GM23338 (cell line): ENCODE data around the gene LIPA. TPM values are rescaled to one million over a fixed set of nuclear protein-coding genes. Genes with fewer than 3 reads are reported as not detected.
"Not testable (repeated sequence)": the region's sequence is repeated elsewhere in the genome, so short reads cannot be mapped to it uniquely, and the experiment has no call there.

ENCODE experiments used
- ATAC-seq: fragments of 200-7000 bp; cut with Tn5 transposase; 3 replicates; pipeline ENCODE4 v1.9.1; 2020
- DNase-seq: peaks from one replicate; pipeline ENCODE4 v3.0.0-alpha.2; 2015; ENCODE audit warnings: low spot score
- H2AFZ ChIP-seq: fragments of 200-600 bp; sonication (generic); 2 replicates; pipeline ENCODE4 v1.8.0; 2016; ENCODE audit warnings: antibody characterized with exemption, mild to moderate bottlenecking, moderate library complexity
- H3F3A ChIP-seq: fragments of 200-600 bp; sonication (generic); replicated peaks from 2 replicates; pipeline ENCODE4 v1.8.0; 2017; ENCODE audit warnings: antibody characterized with exemption, mixed run types, low read depth
- H3K27ac ChIP-seq: fragments of 200-600 bp; sonication (generic); 2 replicates; pipeline ENCODE4 v1.6.1; 2016; ENCODE audit warnings: low read depth
- H3K27me3 ChIP-seq: fragments of 200-600 bp; sonication (generic); 2 replicates; pipeline ENCODE4 v1.8.0; 2016; ENCODE audit warnings: mild to moderate bottlenecking, mixed run types, moderate library complexity; ENCODE audit not compliant: insufficient read depth
- H3K36me3 ChIP-seq: fragments of 200-600 bp; sonication (generic); 2 replicates; pipeline ENCODE4 v1.8.0; 2016; ENCODE audit warnings: mild to moderate bottlenecking; ENCODE audit not compliant: insufficient read depth
- H3K4me1 ChIP-seq: fragments of 200-600 bp; sonication (generic); 2 replicates; pipeline ENCODE4 v1.8.0; 2016; ENCODE audit warnings: mild to moderate bottlenecking, moderate library complexity; ENCODE audit not compliant: insufficient read depth
- H3K4me2 ChIP-seq: fragments of 200-600 bp; sonication (generic); 2 replicates; pipeline ENCODE4 v1.7.1; 2017; ENCODE audit warnings: mixed run types
- H3K4me3 ChIP-seq: fragments of 200-600 bp; sonication (generic); 2 replicates; pipeline ENCODE4 v1.6.1; 2016; ENCODE audit warnings: mixed run types
- H3K79me2 ChIP-seq: fragments of 200-600 bp; sonication (generic); replicated peaks from 2 replicates; pipeline ENCODE4 v1.8.0; 2017; ENCODE audit warnings: mild to moderate bottlenecking; ENCODE audit not compliant: insufficient read depth
- H3K9me2 ChIP-seq: fragments of 200-600 bp; sonication (generic); 2 replicates; pipeline ENCODE4 v1.8.0; 2017; ENCODE audit not compliant: insufficient read depth
- H4K20me1 ChIP-seq: fragments of 200-600 bp; sonication (generic); replicated peaks from 2 replicates; pipeline ENCODE4 v1.8.0; 2017; ENCODE audit warnings: mild to moderate bottlenecking; ENCODE audit not compliant: insufficient read depth
- H3K27ac Mint-ChIP-seq: 2 replicates; pipeline ENCODE4 v1.8.0; 2020; ENCODE audit warnings: inconsistent platforms, mild to moderate bottlenecking, moderate library complexity, mixed read lengths
- H3K27me3 Mint-ChIP-seq: 3 replicates; pipeline ENCODE4 v1.8.0; 2022; ENCODE audit warnings: low read depth, mild to moderate bottlenecking, moderate library complexity, mixed read lengths, inconsistent platforms; ENCODE audit not compliant: insufficient read depth, poor library complexity
- H3K36me3 Mint-ChIP-seq: 3 replicates; pipeline ENCODE4 v1.8.0; 2021; ENCODE audit warnings: low read depth, mild to moderate bottlenecking, inconsistent platforms, moderate library complexity, mixed read lengths
- H3K4me1 Mint-ChIP-seq: 3 replicates; pipeline ENCODE4 v1.8.0; 2020; ENCODE audit warnings: mild to moderate bottlenecking, inconsistent platforms, mixed read lengths
- H3K4me3 Mint-ChIP-seq: 3 replicates; pipeline ENCODE4 v1.8.0; 2021; ENCODE audit warnings: moderate library complexity, mild to moderate bottlenecking, inconsistent platforms, mixed read lengths
- H3K9me3 Mint-ChIP-seq: 3 replicates; pipeline ENCODE4 v1.8.0; 2020; ENCODE audit warnings: moderate library complexity, mild to moderate bottlenecking, inconsistent platforms, mixed read lengths
- CREB1 ChIP-seq: fragments of 250-450 bp; sonication (Bioruptor Pico); IDR thresholded peaks from 2 replicates; pipeline ENCODE4 v1.5.0; 2020; ENCODE audit warnings: low read depth, mild to moderate bottlenecking, moderate library complexity
- CTCF ChIP-seq, 2 experiments: fragments of 200-600 bp in 1 of 2; sonication (generic) in 1 of 2; conservative IDR thresholded peaks; 2 replicates each; pipeline versions ENCODE4 v1.5.1 to v1.6.1; 2016 to 2017; ENCODE audit warnings: antibody characterized with exemption in 2 of 2, low read depth in 2 of 2, mild to moderate bottlenecking in 2 of 2, moderate library complexity in 1 of 2
- EZH2 ChIP-seq: fragments of 200-600 bp; sonication (generic); IDR thresholded peaks from one replicate; pipeline ENCODE4 v1.8.0; 2017; ENCODE audit warnings: antibody characterized with exemption, mild to moderate bottlenecking, low read depth; ENCODE audit not compliant: unreplicated experiment
- EZH2phosphoT487 ChIP-seq: fragments of 200-600 bp; sonication (generic); IDR thresholded peaks from one replicate; pipeline ENCODE4 v1.8.1; 2018; ENCODE audit warnings: antibody characterized with exemption; ENCODE audit not compliant: unreplicated experiment
- JUNB ChIP-seq: IDR thresholded peaks from one replicate; pipeline ENCODE4 v1.6.1; 2016; ENCODE audit warnings: antibody characterized with exemption; ENCODE audit not compliant: unreplicated experiment
- POLR2AphosphoS5 ChIP-seq: IDR thresholded peaks from 2 replicates; pipeline ENCODE4 v1.6.1; 2016; ENCODE audit warnings: antibody characterized with exemption, low read depth
- ZNF114 ChIP-seq: fragments of 250-450 bp; sonication (Bioruptor Pico); IDR thresholded peaks from 2 replicates; pipeline ENCODE4 v1.5.0; 2020; ENCODE audit warnings: mild to moderate bottlenecking, moderate library complexity
- polyA plus RNA-seq: library from polyadenylated mRNA; unstranded; fragments of >200 nt; fragmentation: Nextera tagmentation; extraction: Ambion mirVana; gene quantifications from 2 replicates; pipeline ENCODE4 v1.2.1, GENCODE V29; 2016
- total RNA-seq: library from RNA; depleted of rRNA; stranded (reverse); fragments of >200 nt; shearing (Covaris generic); gene quantifications from 2 replicates; pipeline ENCODE4 v1.2.3, GENCODE V29; 2014
- TF ChIP-seq, protein P1 (sequence below): IDR thresholded peaks from one replicate; pipeline ENCODE4 v1.6.1; 2018; ENCODE audit warnings: antibody characterized with exemption; ENCODE audit not compliant: unreplicated experiment

Gene LIPA
- total and polyA plus RNA-seq, 2 experiments from 2014 or later, result 37.8 to 86.3 TPM

- not testable (repeated sequence) for ATAC-seq, H3K79me2 ChIP-seq, H3K27me3 Mint-ChIP-seq, DNase-seq, H3K4me3 ChIP-seq, H3K4me2 ChIP-seq, H3K27me3 ChIP-seq, H3K9me2 ChIP-seq, H4K20me1 ChIP-seq, H3K27ac ChIP-seq, H3K4me3 Mint-ChIP-seq, H3F3A ChIP-seq, H3K36me3 ChIP-seq, H3K27ac Mint-ChIP-seq
- H3K9me3 Mint-ChIP-seq, result peaks cover 18% of the 10 kb centered on the region
- H3K4me1 Mint-ChIP-seq, result peaks cover 22% of the 10 kb centered on the region
- H3K4me1 ChIP-seq, result peaks cover 11% of the 10 kb centered on the region; the same call in 1 of the 2 replicates
- peaks cover 18% of the 10 kb centered on the region for H3K36me3 Mint-ChIP-seq
- H2AFZ ChIP-seq, result peak overlapping the region; percentile 19
Observed at GRCh38 chr10:89285303-89285702, 33.7 kb upstream of the LIPA start.

GRCh38 chr10:89284711-89285110 lies 33.1 kb upstream of the LIPA start:
- Mint-ChIP-seq H3K9me3 (peaks cover 18% of the 10 kb centered on the region), H3K4me1 (peaks cover 23% of the 10 kb centered on the region), H3K36me3 (peaks cover 18% of the 10 kb centered on the region), H3K27ac (peak overlapping the region; percentile 34; the same call in 1 of the 2 replicates)
- H3K4me2 ChIP-seq, H4K20me1 ChIP-seq, H3K27me3 Mint-ChIP-seq, H3K79me2 ChIP-seq, H3F3A ChIP-seq, DNase-seq, H3K36me3 ChIP-seq, H3K4me3 Mint-ChIP-seq, H3K27me3 ChIP-seq, H3K9me2 ChIP-seq, ATAC-seq, H3K4me3 ChIP-seq, H3K27ac ChIP-seq: not testable (repeated sequence)
- H2AFZ ChIP-seq, result peak overlapping the region; percentile 19
- H3K4me1 ChIP-seq, result peaks cover 11% of the 10 kb centered on the region; the same call in 1 of the 2 replicates

GRCh38 chr10:89283936-89284475 lies 32.4 kb upstream of the LIPA start:
- H3K27me3 ChIP-seq, result no peaks in the 10 kb centered on the region
- H3K4me3 ChIP-seq, result no peak overlapping the region
- DNase-seq (peak; percentile 51), ATAC-seq (peak; percentile 92)
- H2AFZ ChIP-seq, result peak overlapping the region; percentile 87
- H3K9me3 Mint-ChIP-seq, result peaks cover 18% of the 10 kb centered on the region
- no peaks in the 10 kb centered on the region for H3K27me3 Mint-ChIP-seq
- peaks cover 11% of the 10 kb centered on the region; the same call in 1 of the 2 replicates for H3K4me1 ChIP-seq
- TF ChIP-seq EZH2, result no peak
- TF ChIP-seq EZH2phosphoT487, result no peak
- no peak for TF ChIP-seq CREB1 (CRISPR knock-in tag)
- no peak for TF ChIP-seq POLR2AphosphoS5
- no peak for TF ChIP-seq ZNF114 (CRISPR knock-in tag)
- TF ChIP-seq, protein P1, sequence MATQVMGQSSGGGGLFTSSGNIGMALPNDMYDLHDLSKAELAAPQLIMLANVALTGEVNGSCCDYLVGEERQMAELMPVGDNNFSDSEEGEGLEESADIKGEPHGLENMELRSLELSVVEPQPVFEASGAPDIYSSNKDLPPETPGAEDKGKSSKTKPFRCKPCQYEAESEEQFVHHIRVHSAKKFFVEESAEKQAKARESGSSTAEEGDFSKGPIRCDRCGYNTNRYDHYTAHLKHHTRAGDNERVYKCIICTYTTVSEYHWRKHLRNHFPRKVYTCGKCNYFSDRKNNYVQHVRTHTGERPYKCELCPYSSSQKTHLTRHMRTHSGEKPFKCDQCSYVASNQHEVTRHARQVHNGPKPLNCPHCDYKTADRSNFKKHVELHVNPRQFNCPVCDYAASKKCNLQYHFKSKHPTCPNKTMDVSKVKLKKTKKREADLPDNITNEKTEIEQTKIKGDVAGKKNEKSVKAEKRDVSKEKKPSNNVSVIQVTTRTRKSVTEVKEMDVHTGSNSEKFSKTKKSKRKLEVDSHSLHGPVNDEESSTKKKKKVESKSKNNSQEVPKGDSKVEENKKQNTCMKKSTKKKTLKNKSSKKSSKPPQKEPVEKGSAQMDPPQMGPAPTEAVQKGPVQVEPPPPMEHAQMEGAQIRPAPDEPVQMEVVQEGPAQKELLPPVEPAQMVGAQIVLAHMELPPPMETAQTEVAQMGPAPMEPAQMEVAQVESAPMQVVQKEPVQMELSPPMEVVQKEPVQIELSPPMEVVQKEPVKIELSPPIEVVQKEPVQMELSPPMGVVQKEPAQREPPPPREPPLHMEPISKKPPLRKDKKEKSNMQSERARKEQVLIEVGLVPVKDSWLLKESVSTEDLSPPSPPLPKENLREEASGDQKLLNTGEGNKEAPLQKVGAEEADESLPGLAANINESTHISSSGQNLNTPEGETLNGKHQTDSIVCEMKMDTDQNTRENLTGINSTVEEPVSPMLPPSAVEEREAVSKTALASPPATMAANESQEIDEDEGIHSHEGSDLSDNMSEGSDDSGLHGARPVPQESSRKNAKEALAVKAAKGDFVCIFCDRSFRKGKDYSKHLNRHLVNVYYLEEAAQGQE, result no peak
- TF ChIP-seq CTCF (conservative IDR thresholded peaks at IDR 0.05; ENCODE audit: low read depth in 2 of 2), result no peak
- no peak for TF ChIP-seq JUNB
- no peaks in the 10 kb centered on the region for H3K36me3 ChIP-seq
- H3K27ac ChIP-seq, result no peak overlapping the region
- no peak overlapping the region for H3K4me3 Mint-ChIP-seq
- 0 out of 2 replicates have a peak overlapping the region, but pooled peaks have one; percentile 30 for H3K27ac Mint-ChIP-seq
- H3K36me3 Mint-ChIP-seq, result peaks cover 18% of the 10 kb centered on the region
- H3K9me2 ChIP-seq, result no peaks in the 10 kb centered on the region; the same call in 1 of the 2 replicates
- no peaks in the 10 kb centered on the region for H3K79me2 ChIP-seq
- peaks cover 23% of the 10 kb centered on the region for H3K4me1 Mint-ChIP-seq
- no peaks in the 10 kb centered on the region for H4K20me1 ChIP-seq
- H3F3A ChIP-seq, result no peaks in the 10 kb centered on the region
- H3K4me2 ChIP-seq, result peak overlapping the region; percentile 55; the same call in 1 of the 2 replicates
